Neuron (in vitro differentiated cells): ENCODE measurements around the gene KY.

ENCODE experiments used
- H2AFZ ChIP-seq: one replicate; pipeline ENCODE4 v1.6.1; 2013; ENCODE audit warnings: low read depth, mild to moderate bottlenecking, inconsistent platforms, low read length, moderate library complexity
- H3K27me3 ChIP-seq: one replicate; pipeline ENCODE4 v1.6.1; 2013; ENCODE audit warnings: low read length; ENCODE audit not compliant: insufficient read depth
- H3K36me3 ChIP-seq: one replicate; pipeline ENCODE4 v1.6.1; 2013; ENCODE audit warnings: low read length; ENCODE audit not compliant: insufficient read depth
- H3K4me1 ChIP-seq: one replicate; pipeline ENCODE4 v1.6.1; 2013; ENCODE audit warnings: low read length; ENCODE audit not compliant: insufficient read depth
- H3K4me3 ChIP-seq: 2 replicates; pipeline ENCODE4 v1.5.1; 2013; ENCODE audit warnings: mild to moderate bottlenecking, low read length, moderate library complexity
- H3K9me3 ChIP-seq: one replicate; pipeline ENCODE4 v1.6.1; 2013; ENCODE audit warnings: low read length

KY gene, protein sequence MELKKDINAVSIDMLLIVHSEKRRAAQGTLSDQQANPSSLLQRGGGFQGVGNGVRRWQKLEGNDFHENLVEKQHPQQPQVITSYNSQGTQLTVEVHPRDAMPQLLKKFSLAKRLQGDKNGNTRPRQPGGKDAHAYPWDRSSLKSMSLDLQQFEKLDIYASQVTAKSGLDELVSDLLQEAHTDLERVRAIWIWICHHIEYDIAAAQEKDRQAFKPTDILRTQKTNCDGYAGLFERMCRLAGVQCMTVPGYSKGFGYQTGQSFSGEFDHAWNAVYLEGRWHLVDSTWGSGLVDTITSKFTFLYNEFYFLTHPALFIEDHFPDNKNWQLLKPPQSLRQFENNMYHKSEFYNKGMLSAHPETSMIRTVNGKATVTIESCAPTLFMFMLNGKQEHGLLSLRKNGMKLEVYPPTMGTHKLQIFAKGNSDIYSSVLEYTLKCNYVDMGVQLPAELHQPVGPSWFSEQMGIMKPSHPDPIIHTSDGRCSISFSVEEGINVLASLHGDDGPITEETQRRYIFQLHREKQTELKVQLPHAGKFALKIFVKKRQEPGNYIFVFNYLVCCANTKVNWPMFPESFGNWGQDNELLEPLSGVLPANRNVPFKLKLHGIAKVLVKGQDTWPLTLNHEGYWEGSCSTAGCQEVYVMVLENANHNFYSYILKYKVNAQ

DNA sequence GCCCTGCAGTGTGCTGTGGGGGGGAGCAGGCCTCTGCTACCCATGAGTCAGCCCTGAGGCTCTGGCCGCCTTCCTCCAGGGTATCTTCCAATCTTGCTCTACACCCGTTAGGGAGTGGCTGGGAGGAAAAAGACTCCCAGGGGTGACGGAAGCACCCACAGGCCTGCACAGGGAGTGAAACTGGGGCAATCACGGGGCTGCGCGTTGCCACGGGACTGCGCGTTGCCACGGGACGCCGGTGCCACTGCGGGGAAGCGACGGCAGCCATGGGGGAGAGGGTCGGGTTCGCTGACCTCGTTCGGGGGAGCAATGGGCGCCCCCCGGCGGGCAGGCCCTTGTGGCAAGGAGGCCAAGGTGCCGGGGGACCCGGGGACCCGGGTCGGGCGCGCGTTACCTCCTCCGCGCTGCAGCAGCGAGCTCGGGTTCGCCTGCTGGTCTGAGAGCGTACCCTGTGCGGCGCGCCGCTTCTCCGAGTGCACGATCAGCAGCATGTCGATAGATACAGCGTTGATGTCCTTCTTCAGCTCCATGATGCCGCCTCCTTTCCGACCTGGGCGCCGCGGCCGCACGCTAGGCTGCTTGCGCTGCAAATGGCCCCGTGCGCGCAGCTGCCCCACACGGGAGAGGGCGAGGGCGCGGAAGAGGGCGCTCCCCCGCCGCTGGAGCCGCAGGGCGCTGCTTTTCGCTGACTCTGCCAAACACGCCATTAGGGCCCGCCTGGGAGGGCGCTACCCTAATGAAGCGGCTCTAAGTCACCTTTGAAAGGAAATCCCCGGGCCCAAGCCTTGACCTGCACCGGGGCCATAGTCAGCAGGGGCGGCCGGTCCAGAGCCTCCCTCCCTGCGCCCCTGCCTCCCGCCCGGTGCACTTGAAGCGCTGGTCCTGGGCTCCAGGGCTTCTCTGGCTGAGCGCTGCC lies at the start of gene KY:
KY (minus strand) TSS at position 592 of the 916 bp plus-strand sequence; CDS start at position 530, 62 bp downstream.
- Histone ChIP-seq H3K4me3 (peak within 1 kb of the TSS; percentile 44), H3K36me3 (no peaks in the 10 kb centered on the region), H3K27me3 (peaks cover 47% of the 10 kb centered on the region), H2AFZ (peak within 1 kb of the TSS; percentile 89), H3K4me1 (peaks cover 13% of the 10 kb centered on the region), H3K9me3 (peaks cover 4% of the 10 kb centered on the region)

DNA sequence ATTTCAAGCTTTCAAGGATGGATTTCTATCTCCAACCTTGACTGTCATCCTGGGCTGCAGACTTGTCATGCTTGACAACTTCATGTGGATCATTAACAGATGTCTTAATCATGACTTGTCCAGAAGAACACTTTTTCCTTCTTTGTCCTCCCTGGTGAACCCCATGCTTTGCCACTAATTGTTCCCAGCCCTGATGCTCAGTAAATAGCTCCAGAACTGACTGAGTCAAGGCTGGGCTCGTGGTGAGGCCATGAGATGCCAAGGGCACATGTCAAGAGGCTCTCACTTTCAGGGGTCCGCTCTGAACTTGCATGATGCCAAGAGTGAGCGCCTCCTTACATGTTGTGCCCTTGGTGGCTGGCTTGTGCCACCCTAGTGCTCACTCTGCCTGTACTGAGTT lies 48.9 kb upstream of the KY start:
- no peak overlapping the region for H2AFZ ChIP-seq
- no peaks in the 10 kb centered on the region for H3K36me3 ChIP-seq
- no peak overlapping the region for H3K4me3 ChIP-seq
- peaks cover 6% of the 10 kb centered on the region for H3K4me1 ChIP-seq
- H3K27me3 ChIP-seq, result peaks cover 8% of the 10 kb centered on the region
- H3K9me3 ChIP-seq, result no peaks in the 10 kb centered on the region

DNA sequence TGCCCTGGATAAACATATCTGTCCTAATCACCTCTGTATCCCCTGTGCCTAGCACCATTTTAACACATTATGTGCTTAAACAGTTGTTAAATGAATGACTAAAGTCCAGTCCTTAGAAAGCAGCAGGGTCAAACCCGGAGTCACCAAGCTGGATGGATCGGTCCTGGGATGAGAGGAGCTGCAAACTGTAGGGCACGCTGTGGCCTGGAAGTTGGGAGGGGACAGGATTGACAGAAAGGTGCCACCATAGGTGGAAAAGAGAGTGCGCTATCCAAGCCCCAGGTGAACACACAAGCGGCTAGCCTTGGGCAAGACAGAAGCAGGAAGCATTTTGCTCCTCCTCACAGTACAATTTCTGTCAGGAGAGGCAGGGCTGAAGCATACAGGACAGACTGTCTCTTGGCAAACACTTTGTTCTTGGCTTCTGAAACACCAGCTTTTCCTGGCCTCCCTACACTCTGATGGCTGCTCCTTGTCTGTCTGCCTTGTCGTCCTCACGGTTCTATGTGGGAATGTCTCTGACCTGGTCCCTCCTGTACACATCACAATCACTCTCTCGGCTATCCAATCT lies 48.4 kb upstream of the KY start:
- Histone ChIP-seq H3K4me1 (peaks cover 10% of the 10 kb centered on the region), H3K4me3 (no peak overlapping the region), H3K36me3 (no peaks in the 10 kb centered on the region), H2AFZ (no peak overlapping the region), H3K27me3 (peaks cover 8% of the 10 kb centered on the region), H3K9me3 (no peaks in the 10 kb centered on the region)

DNA sequence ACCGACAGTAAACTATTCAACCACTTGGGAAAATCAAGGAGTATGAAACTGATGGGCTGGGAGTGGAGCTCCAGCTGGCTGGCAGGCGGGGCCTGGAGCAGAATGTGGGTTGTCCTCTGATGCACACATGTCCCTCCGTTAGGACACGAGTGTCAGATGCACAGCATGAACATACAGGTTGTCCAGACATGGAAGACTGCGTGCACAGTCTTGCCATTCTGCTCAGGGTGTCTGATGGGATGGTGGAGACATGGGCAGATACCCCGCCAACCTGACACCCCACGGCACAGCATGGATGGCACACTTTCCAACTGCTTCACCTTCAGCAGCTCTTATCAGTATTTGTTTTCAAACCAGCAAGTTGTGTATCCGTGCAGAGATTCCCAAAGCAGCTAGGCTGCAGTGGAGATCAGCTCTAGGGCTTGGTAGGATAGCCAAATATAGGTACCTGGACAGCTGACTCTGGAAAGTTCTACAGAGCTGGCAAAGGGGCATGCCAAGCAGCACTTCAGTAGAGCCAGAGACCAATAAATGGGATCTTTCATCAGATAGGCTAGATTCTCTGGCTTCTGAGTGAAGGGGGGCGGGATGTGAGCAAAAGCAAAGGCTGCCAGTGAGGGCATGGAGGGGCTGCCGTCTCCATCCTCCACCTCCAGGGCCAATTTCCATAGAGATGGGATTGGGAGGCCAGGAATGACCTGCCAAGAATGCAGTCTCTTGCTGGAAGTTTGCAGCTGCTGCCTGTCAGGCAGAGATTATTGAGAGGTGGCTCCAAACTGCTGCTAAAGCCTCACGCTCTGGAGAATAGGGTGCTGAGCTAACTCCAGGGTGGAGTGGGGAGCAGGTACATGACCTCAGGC lies 47.2 kb upstream of the KY start:
- Histone ChIP-seq H3K9me3 (no peaks in the 10 kb centered on the region), H3K36me3 (no peaks in the 10 kb centered on the region), H3K4me3 (no peak overlapping the region), H3K27me3 (peaks cover 8% of the 10 kb centered on the region), H2AFZ (no peak overlapping the region), H3K4me1 (peaks cover 16% of the 10 kb centered on the region)

DNA sequence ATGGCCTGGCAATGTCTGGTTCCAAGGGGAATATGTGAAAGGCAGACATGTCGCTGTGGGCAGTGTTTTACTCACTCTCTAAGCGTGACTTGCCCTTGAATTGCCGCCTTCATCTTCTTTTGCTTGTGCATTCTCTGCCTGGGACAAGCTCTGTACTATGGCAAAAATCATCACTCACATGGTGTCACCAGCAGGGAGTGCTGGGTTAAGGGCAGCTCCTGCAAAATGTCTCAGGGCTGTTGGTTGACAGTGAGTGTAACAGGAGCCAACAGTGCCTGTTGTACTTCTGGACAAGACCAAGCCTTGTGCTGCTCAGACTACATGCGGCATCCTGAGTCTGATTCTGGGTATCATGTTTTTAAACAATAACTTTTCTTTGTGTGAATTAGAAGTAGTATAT lies 45.3 kb upstream of the KY start:
- no peaks in the 10 kb centered on the region for H3K36me3 ChIP-seq
- H3K4me3 ChIP-seq, result no peak overlapping the region
- H3K9me3 ChIP-seq, result no peaks in the 10 kb centered on the region
- peaks cover 8% of the 10 kb centered on the region for H3K27me3 ChIP-seq
- H3K4me1 ChIP-seq, result peaks cover 16% of the 10 kb centered on the region
- no peak overlapping the region for H2AFZ ChIP-seq

DNA sequence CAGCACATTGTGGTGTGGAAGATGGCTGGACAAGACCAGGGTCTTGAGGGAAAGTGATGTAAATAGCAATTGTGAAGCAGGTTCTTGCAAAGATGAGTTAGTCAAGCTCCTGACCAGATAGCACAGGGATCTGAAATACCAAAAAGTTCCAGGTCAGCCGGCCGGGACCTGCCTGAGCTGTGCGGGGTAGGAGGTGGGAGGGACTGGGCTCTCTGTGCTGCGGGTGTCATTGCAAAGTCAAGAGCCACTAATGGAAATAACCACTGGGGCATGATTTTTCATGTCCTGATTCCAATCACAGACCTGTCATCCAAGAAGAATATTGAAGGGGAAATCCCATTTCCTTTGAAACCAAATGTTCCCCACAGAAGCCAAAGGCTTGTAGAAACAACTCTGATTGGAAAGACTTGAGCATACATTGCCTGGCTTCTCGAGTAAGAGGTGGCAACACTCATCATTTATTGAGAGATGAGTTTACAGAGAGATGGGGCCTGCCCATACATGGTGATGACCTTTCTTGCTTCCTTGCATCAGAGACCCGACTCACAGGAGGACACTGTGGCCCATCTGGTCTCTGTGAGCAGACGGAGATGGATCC lies 44.2 kb upstream of the KY start:
- Histone ChIP-seq H3K4me3 (no peak overlapping the region), H3K9me3 (no peaks in the 10 kb centered on the region), H2AFZ (no peak overlapping the region), H3K27me3 (peaks cover 8% of the 10 kb centered on the region), H3K36me3 (no peaks in the 10 kb centered on the region), H3K4me1 (peaks cover 16% of the 10 kb centered on the region)

DNA sequence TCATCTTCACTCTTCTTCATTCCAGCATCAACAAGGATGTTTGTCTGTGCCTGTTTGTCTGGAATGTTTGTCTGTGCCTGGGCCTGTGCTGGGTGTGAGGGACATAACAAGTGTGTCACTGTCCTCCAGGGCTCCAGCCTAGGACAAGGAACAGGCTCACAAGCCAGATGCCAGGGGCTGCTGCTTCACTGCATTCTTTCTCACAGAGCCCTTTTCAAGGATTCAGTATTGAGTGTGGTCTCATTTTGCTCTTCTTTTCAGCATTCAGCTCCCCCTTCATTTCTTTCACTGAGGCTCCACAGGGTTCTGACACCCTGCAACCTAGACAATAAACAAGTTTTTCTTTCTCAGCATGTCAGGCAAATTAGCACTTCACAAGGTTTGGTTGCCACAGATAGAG lies 43.6 kb upstream of the KY start:
- H3K4me3 ChIP-seq, result no peak overlapping the region
- H3K4me1 ChIP-seq, result peaks cover 16% of the 10 kb centered on the region
- no peaks in the 10 kb centered on the region for H3K9me3 ChIP-seq
- no peaks in the 10 kb centered on the region for H3K36me3 ChIP-seq
- H2AFZ ChIP-seq, result no peak overlapping the region
- peaks cover 8% of the 10 kb centered on the region for H3K27me3 ChIP-seq

DNA sequence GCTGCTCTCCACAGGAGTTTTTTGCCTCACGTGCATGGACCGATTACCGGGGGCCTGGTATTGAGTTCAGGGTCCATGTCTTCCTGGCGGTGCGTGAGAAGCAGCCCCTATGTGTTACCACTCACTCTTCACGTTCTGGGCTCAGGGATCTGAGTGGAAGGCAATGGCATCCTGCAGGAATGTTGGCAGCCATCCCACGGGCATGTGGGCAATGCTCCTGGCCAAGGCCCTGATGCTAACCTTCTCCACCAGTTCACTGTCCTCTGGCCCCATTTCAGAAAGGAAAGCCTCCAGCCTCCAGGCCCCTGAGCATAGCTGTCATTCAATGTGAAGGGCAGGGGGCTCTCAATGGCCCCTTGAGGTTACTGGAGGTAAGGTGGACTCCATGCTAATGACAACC lies 43.0 kb upstream of the KY start:
- H3K4me3 ChIP-seq, result no peak overlapping the region
- H2AFZ ChIP-seq, result no peak overlapping the region
- H3K4me1 ChIP-seq, result peaks cover 16% of the 10 kb centered on the region
- H3K9me3 ChIP-seq, result no peaks in the 10 kb centered on the region
- peaks cover 7% of the 10 kb centered on the region for H3K27me3 ChIP-seq
- H3K36me3 ChIP-seq, result no peaks in the 10 kb centered on the region

DNA sequence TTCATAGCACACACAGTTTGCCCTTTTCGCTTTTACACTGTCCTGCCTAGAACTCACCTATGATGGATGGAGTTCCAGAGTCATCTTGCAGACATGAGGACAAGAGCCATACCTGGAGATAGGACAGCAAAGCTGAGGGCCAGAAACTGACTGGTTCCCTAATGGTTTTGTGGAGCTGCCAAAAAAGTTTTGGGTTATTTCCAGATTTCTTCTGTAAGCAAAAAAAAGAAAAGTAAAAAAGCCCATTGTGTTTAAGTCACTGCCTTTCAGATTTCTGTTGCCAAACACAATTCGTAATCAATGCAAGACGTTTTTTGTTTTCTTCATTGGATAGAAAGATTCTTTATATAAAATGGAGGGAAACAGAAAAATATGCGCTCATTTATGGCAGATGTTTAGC lies 42.4 kb upstream of the KY start:
- H3K27me3 ChIP-seq, result peaks cover 9% of the 10 kb centered on the region
- H3K4me1 ChIP-seq, result peaks cover 16% of the 10 kb centered on the region
- H3K4me3 ChIP-seq, result no peak overlapping the region
- no peak overlapping the region for H2AFZ ChIP-seq
- H3K36me3 ChIP-seq, result no peaks in the 10 kb centered on the region
- no peaks in the 10 kb centered on the region for H3K9me3 ChIP-seq

DNA sequence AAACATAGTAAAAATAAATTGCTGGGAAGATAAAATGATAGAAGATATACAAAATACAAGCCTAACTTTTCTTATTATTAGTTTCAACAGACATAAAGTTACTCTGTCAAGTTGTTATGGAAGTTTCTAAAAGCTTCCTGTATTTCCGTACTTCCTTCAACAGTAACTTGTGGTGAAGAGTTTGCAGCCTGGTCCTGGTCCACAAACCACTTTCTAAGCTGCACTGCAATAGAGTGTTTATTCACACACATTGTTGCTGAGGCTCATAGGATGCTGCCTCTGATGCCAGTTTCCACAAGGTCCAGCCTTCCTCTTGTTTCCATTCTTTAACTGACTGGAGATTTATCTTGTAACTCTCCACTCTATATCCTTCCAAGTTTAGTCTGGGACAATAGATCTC lies 39.4 kb upstream of the KY start:
- H3K36me3 ChIP-seq, result no peaks in the 10 kb centered on the region

DNA sequence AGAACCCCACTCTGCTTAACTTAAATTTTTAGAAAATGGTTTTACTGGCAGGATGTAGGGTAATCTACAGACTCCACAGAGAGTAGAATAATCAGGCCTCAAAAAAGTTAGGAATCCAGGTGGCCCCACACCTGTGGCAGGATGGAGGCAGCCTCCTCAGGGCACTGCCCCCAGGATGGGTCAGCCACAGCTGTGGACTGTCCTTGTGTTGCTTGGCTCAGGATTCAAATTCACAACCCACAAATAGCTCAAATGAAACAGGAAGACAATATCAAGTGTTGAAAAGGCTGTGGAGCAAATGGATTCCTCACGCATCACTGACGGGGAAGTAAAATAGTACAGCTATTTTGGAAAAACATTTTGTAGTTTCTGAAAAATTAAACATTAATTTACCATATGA lies 36.8 kb upstream of the KY start:
- Histone ChIP-seq H2AFZ (no peak overlapping the region), H3K4me3 (no peak overlapping the region), H3K4me1 (no peaks in the 10 kb centered on the region), H3K27me3 (peaks cover 5% of the 10 kb centered on the region), H3K9me3 (no peaks in the 10 kb centered on the region), H3K36me3 (no peaks in the 10 kb centered on the region)

More for the DNA sequence above, 39.4 kb upstream of the KY start:
- no peaks in the 10 kb centered on the region for H3K9me3 ChIP-seq
- H3K4me3 ChIP-seq, result no peak overlapping the region
- H3K4me1 ChIP-seq, result peaks cover 14% of the 10 kb centered on the region
- H2AFZ ChIP-seq, result no peak overlapping the region
- H3K27me3 ChIP-seq, result peaks cover 5% of the 10 kb centered on the region
